H1 (cell line): Measurements from ENCODE around the gene RAB3GAP2. TPM values are rescaled to one million over a fixed set of nuclear protein-coding genes. Genes with fewer than 3 reads are reported as not detected.

Experiments used
- CTCF ChIA-PET: fragments of 300-600 bp; sonication (Branson Sonifier 250); formaldehyde crosslinking; loops from one replicate; lab custom pipeline; 2021; ENCODE audit not compliant: partially characterized antibody; lab: Charles Lee
- POLR2A ChIA-PET: fragments of 300-600 bp; sonication (Branson Sonifier 250); formaldehyde crosslinking; loops from one replicate; lab custom pipeline; 2021; ENCODE audit warnings: inconsistent platforms; ENCODE audit not compliant: partially characterized antibody; lab: Charles Lee
- DNase-seq, 2 experiments: peaks; one replicate each; pipeline versions ENCODE4 v3.0.0 to v3.0.0-alpha.2; 2010 to 2022; ENCODE audit warnings: low spot score in 2 of 2, low read depth in 1 of 2, mixed read lengths in 1 of 2
- FAIRE-seq: peaks from 2 replicates; lab custom pipeline; 2011; peaks lifted over from hg19 to GRCh38; lab: Jason Lieb, UNC
- H2AFZ ChIP-seq: 2 replicates; pipeline ENCODE4 v1.8.1; 2012; ENCODE audit warnings: low read length, inconsistent platforms
- H2AK5ac ChIP-seq: 2 replicates; pipeline ENCODE4 v1.6.1; 2013; ENCODE audit warnings: low read depth, low read length
- H2BK120ac ChIP-seq: replicated peaks from 2 replicates; pipeline ENCODE3; 2013; ENCODE audit warnings: low read depth, low read length, inconsistent platforms
- H2BK12ac ChIP-seq: 2 replicates; pipeline ENCODE4 v1.6.1; 2013; ENCODE audit warnings: low read depth, low read length
- H2BK15ac ChIP-seq: 2 replicates; pipeline ENCODE4 v1.6.1; 2013; ENCODE audit warnings: low read length
- H2BK20ac ChIP-seq: 2 replicates; pipeline ENCODE4 v1.6.1; 2013; ENCODE audit warnings: low read length
- H2BK5ac ChIP-seq: 2 replicates; pipeline ENCODE4 v1.6.1; 2013; ENCODE audit warnings: low read depth, low read length
- H3K14ac ChIP-seq: 2 replicates; pipeline ENCODE4 v1.6.1; 2013; ENCODE audit warnings: inconsistent platforms; ENCODE audit not compliant: insufficient read length
- H3K18ac ChIP-seq: 2 replicates; pipeline ENCODE4 v1.6.1; 2013; ENCODE audit warnings: low read length; ENCODE audit errors: extremely low read depth
- H3K23ac ChIP-seq: 2 replicates; pipeline ENCODE4 v1.6.1; 2013; ENCODE audit warnings: inconsistent platforms; ENCODE audit not compliant: insufficient read length
- H3K23me2 ChIP-seq: 2 replicates; pipeline ENCODE4 v1.6.1; 2013; ENCODE audit warnings: low read depth, low read length
- H3K27ac ChIP-seq: 2 replicates; pipeline ENCODE4 v1.6.1; 2011; ENCODE audit warnings: low read depth, low read length, inconsistent platforms
- H3K27me3 ChIP-seq, 4 experiments: replicated peaks in 1 of 4; 1 replicate in 1 of 4; 2 replicates in 3 of 4; pipeline versions ENCODE4 v1.6.1 to v1.8.1; 2011 to 2013; ENCODE audit warnings: low read length in 3 of 4, mild to moderate bottlenecking in 3 of 4, inconsistent platforms in 2 of 4, mixed read lengths in 2 of 4, moderate library complexity in 1 of 4; ENCODE audit not compliant: control insufficient read depth in 3 of 4, insufficient read depth in 3 of 4; ENCODE audit errors: extremely low read depth in 1 of 4
- H3K36me3 ChIP-seq, 4 experiments: 2 replicates each; pipeline versions ENCODE4 v1.6.1 to v1.8.1; 2011 to 2013; ENCODE audit warnings: mild to moderate bottlenecking in 4 of 4, low read length in 3 of 4, moderate library complexity in 2 of 4, control low read depth in 1 of 4, inconsistent platforms in 1 of 4; ENCODE audit not compliant: insufficient read depth in 4 of 4, control insufficient read depth in 2 of 4
- H3K4ac ChIP-seq: replicated peaks from 2 replicates; pipeline ENCODE3; 2013; ENCODE audit warnings: low read length, low read depth, mixed read lengths, inconsistent platforms; ENCODE audit not compliant: insufficient read length
- H3K4me1 ChIP-seq, 4 experiments: replicated peaks in 1 of 4; 1 replicate in 1 of 4; 2 replicates in 3 of 4; pipeline versions ENCODE4 v1.6.1 to v1.8.1; 2011 to 2013; ENCODE audit warnings: low read length in 3 of 4, inconsistent platforms in 2 of 4, mixed read lengths in 1 of 4; ENCODE audit not compliant: insufficient read depth in 4 of 4, control insufficient read depth in 3 of 4
- H3K4me2 ChIP-seq, 2 experiments: 2 replicates each; pipeline versions ENCODE4 v1.6.1 to v1.8.1; 2011 to 2013; ENCODE audit warnings: low read depth in 2 of 2, low read length in 2 of 2, control low read depth in 1 of 2, inconsistent platforms in 1 of 2, mild to moderate bottlenecking in 1 of 2; ENCODE audit not compliant: insufficient read depth in 1 of 2
- H3K4me3 ChIP-seq, 4 experiments: fragments of 200-600, 300-600 bp in 1 of 4; sonication (generic), shearing (Covaris generic), sonication (Bioruptor Twin) in 1 of 4; 2 replicates each; pipeline versions ENCODE4 v1.5.1 to v1.8.1; 2011 to 2016; ENCODE audit warnings: low read length in 4 of 4, low read depth in 3 of 4, control low read depth in 2 of 4, inconsistent platforms in 2 of 4, mild to moderate bottlenecking in 2 of 4, mixed read lengths in 1 of 4, moderate library complexity in 1 of 4; ENCODE audit not compliant: insufficient read depth in 2 of 4; ENCODE audit errors: extremely low read depth in 1 of 4
- H3K56ac ChIP-seq: replicated peaks from 2 replicates; pipeline ENCODE3; 2013; ENCODE audit warnings: low read depth, mild to moderate bottlenecking, mixed read lengths, low read length, inconsistent platforms; ENCODE audit not compliant: insufficient read length
- H3K79me1 ChIP-seq: 2 replicates; pipeline ENCODE4 v1.6.1; 2013; ENCODE audit warnings: low read depth, low read length, control low read depth
- H3K79me2 ChIP-seq, 2 experiments: 2 replicates each; pipeline versions ENCODE4 v1.6.1 to v1.8.1; 2012 to 2013; ENCODE audit warnings: low read length in 2 of 2, mild to moderate bottlenecking in 2 of 2, inconsistent platforms in 1 of 2; ENCODE audit not compliant: insufficient read depth in 2 of 2, control insufficient read depth in 1 of 2
- H3K9ac ChIP-seq, 4 experiments: replicated peaks in 1 of 4; 1 replicate in 1 of 4; 2 replicates in 3 of 4; pipeline versions ENCODE4 v1.6.1 to v1.8.1; 2011 to 2013; ENCODE audit warnings: low read depth in 3 of 4, low read length in 3 of 4, control low read depth in 2 of 4, mild to moderate bottlenecking in 2 of 4, moderate library complexity in 2 of 4, inconsistent platforms in 1 of 4; ENCODE audit errors: extremely low read depth in 1 of 4
- H3K9me3 ChIP-seq, 2 experiments: 2 replicates each; pipeline versions ENCODE4 v1.6.1 to v1.8.1; 2012 to 2013; ENCODE audit warnings: mild to moderate bottlenecking in 2 of 2, moderate library complexity in 2 of 2, control low read depth in 1 of 2, inconsistent platforms in 1 of 2, low read depth in 1 of 2, low read length in 1 of 2, mixed read lengths in 1 of 2; ENCODE audit not compliant: insufficient read depth in 2 of 2
- H4K20me1 ChIP-seq, 2 experiments: replicated peaks in 1 of 2; 2 replicates each; pipeline versions ENCODE3 to v1.8.1; 2011 to 2013; ENCODE audit warnings: inconsistent platforms in 2 of 2, low read length in 2 of 2, mild to moderate bottlenecking in 1 of 2; ENCODE audit not compliant: insufficient read depth in 2 of 2, control insufficient read depth in 1 of 2
- H4K5ac ChIP-seq: 2 replicates; pipeline ENCODE4 v1.6.1; 2013; ENCODE audit warnings: low read length, low read depth, mixed read lengths, inconsistent platforms; ENCODE audit not compliant: insufficient read length
- H4K8ac ChIP-seq: 2 replicates; pipeline ENCODE4 v1.8.0; 2013; ENCODE audit warnings: mild to moderate bottlenecking, moderate library complexity, low read length, inconsistent platforms; ENCODE audit not compliant: insufficient read depth; ENCODE audit errors: extremely low read depth
- H4K91ac ChIP-seq: replicated peaks from 2 replicates; pipeline ENCODE3; 2013; ENCODE audit warnings: low read length, mixed read lengths, inconsistent platforms; ENCODE audit not compliant: insufficient read length
- ASH2L ChIP-seq: fragments of 200-600, 300-600 bp; sonication (generic); IDR thresholded peaks from one replicate; pipeline ENCODE4 v1.7.1; 2017; ENCODE audit warnings: low read length
- NRF1 ChIP-seq: IDR thresholded peaks from 2 replicates; pipeline ENCODE4 v1.6.1; 2011; ENCODE audit warnings: mild to moderate bottlenecking, low read depth, low read length, improper control_type of control experiment
- WGBS, 2 experiments: shearing (Covaris generic) in 1 of 2; methylation state at CpG; one replicate each; pipeline versions ENCODE4 v1.1.6 to v1.1.7; 2013 to 2015; ENCODE audit warnings: low lambda C conversion rate in 2 of 2, mixed read lengths in 2 of 2, inconsistent platforms in 1 of 2, low coverage in 1 of 2, missing lambda C conversion rate in 1 of 2; ENCODE audit not compliant: insufficient replicate concordance in 2 of 2, insufficient coverage in 1 of 2, insufficient read length in 1 of 2; ENCODE audit errors: extremely low coverage in 1 of 2, missing lambda C conversion rate in 1 of 2; 5-methylcytosine and 5-hydroxymethylcytosine counted together
- polyA plus RNA-seq, 7 experiments: library from polyadenylated mRNA; depleted of rRNA in 3 of 7; stranded (reverse) in 5 of 7; unstranded in 2 of 7; fragments of >200 nt in 5 of 7; fragments of 200-250 nt in 2 of 7; gene quantifications; 1 replicate in 5 of 7; 2 replicates in 1 of 7; 4 replicates in 1 of 7; pipeline versions ENCODE4 v1.2.1 to v1.2.3, GENCODE V29; 2011 to 2013; ENCODE audit warnings: missing spikeins in 2 of 7, mixed read lengths in 2 of 7
- total RNA-seq: library from RNA; stranded (reverse); fragmentation: NEBNext Ultra II Directional; extraction: Animal tissue kit (Norgen Biotek cat#: 25700); gene quantifications from 2 replicates; pipeline ENCODE4 v1.2.1, GENCODE V29; 2021
- TF ChIP-seq, protein P1 (sequence below): IDR thresholded peaks from 2 replicates; pipeline ENCODE4 v1.6.1; 2012; ENCODE audit warnings: low read length, inconsistent platforms

Gene RAB3GAP2
- total and polyA plus RNA-seq, 2 of the 8 experiments (the other 6 are each of a cell fraction or from before 2014, with no cell fraction given): 19.7 to 52.7 TPM

DNA sequence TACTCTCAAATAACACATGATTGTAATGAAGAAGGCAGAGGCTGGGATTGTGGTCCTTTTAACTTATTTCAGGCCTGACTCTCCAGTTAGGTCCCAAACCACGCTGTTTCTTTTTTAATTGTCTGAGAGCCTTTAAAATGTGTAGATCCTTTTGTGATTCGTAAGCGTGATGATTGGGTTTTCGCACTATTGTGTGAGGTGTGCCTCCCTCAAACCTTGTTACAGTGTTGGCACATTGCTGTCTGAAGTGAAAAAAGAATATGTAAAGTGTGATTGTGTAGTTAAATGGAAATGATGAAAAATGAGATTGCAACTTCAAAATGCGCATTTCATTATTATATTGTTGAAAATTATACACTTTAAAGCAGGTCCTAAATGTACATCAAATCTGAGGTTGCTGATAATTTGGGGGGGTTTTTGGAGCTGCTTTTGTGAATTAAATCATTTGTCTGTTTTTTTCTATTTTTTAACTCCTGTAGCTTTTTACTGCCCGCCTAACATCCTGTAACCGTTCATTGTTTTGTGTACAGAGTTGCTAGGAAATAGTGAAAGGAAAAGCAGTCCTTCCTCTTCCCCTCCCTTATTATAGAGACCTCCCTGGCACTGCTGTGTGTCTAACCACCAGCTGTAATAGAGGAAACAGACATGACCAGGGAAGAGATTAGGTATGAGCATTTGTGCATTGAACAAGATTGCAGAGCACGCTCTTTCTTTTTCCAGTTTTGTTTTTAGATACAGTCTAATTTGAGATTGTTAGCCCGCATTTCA is 135.1 kb downstream of the RAB3GAP2 start:
- H4K91ac ChIP-seq: no peak overlapping the region
- no peak overlapping the region for H3K23ac ChIP-seq
- no peak overlapping the region for H3K4me2 ChIP-seq
- no peaks in the 10 kb centered on the region for H3K27me3 ChIP-seq
- H3K4ac ChIP-seq: no peak overlapping the region
- H3K4me1 ChIP-seq: no peaks in the 10 kb centered on the region
- H3K79me2 ChIP-seq: no peaks in the 10 kb centered on the region
- H2AK5ac ChIP-seq: no peak overlapping the region
- no peaks in the 10 kb centered on the region for H3K23me2 ChIP-seq
- CTCF ChIA-PET: interaction anchor here (1.0 kb wide), 1 partner anchor 12 kb away, joined by 3 read pairs; no protein-coding TSS in a partner anchor
- no peak overlapping the region for H3K27ac ChIP-seq
- no peak overlapping the region for H2BK20ac ChIP-seq
- no peaks in the 10 kb centered on the region for H4K20me1 ChIP-seq
- H3K56ac ChIP-seq: no peak overlapping the region
- DNase-seq (no peak), FAIRE-seq (no peak)
- POLR2A ChIA-PET: interaction anchor here (0.9 kb wide), 1 partner anchor 13 kb away, joined by 3 read pairs; no protein-coding TSS in a partner anchor
- H3K79me1 ChIP-seq: no peaks in the 10 kb centered on the region
- H2AFZ ChIP-seq: no peak overlapping the region
- H2BK120ac ChIP-seq: no peak overlapping the region
- no peak overlapping the region for H2BK15ac ChIP-seq
- H4K5ac ChIP-seq: no peak overlapping the region
- H4K8ac ChIP-seq: no peak overlapping the region
- H3K9ac ChIP-seq: no peak overlapping the region
- no peak overlapping the region for H2BK5ac ChIP-seq
- no peak overlapping the region for H3K4me3 ChIP-seq
- H3K14ac ChIP-seq: no peak overlapping the region
- H3K36me3 ChIP-seq: peaks cover 0 to 47% (median 24%) of the 10 kb centered on the region in 4 experiments; a peak in 6 of 8 replicates
- H3K9me3 ChIP-seq: no peaks in the 10 kb centered on the region
- H3K18ac ChIP-seq: no peak overlapping the region
- WGBS, 2 experiments: 94 to 100% methylated on average over 1 to 9 of the region's 9 CpGs
- H2BK12ac ChIP-seq: no peak overlapping the region
- TF ChIP-seq NRF1 (no peak), ASH2L (no peak)
- TF ChIP-seq, protein P1, sequence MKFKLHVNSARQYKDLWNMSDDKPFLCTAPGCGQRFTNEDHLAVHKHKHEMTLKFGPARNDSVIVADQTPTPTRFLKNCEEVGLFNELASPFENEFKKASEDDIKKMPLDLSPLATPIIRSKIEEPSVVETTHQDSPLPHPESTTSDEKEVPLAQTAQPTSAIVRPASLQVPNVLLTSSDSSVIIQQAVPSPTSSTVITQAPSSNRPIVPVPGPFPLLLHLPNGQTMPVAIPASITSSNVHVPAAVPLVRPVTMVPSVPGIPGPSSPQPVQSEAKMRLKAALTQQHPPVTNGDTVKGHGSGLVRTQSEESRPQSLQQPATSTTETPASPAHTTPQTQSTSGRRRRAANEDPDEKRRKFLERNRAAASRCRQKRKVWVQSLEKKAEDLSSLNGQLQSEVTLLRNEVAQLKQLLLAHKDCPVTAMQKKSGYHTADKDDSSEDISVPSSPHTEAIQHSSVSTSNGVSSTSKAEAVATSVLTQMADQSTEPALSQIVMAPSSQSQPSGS: no peak
